NT2/D1 (cell line): Measurements from ENCODE around the gene SURF6.

Experiments
- SUZ12 ChIP-seq: IDR thresholded peaks from 2 replicates; pipeline ENCODE4 v1.6.1; 2011; ENCODE audit not compliant: insufficient read length, insufficient read depth; ENCODE audit errors: extremely low read depth
- YY1 ChIP-seq: IDR thresholded peaks from 2 replicates; pipeline ENCODE4 v1.6.1; 2011; ENCODE audit not compliant: insufficient read length, insufficient read depth
- ZNF274 ChIP-seq: IDR thresholded peaks from 2 replicates; pipeline ENCODE4 v1.6.1; 2011; ENCODE audit warnings: mild to moderate bottlenecking, low read depth, low read length

DNA sequence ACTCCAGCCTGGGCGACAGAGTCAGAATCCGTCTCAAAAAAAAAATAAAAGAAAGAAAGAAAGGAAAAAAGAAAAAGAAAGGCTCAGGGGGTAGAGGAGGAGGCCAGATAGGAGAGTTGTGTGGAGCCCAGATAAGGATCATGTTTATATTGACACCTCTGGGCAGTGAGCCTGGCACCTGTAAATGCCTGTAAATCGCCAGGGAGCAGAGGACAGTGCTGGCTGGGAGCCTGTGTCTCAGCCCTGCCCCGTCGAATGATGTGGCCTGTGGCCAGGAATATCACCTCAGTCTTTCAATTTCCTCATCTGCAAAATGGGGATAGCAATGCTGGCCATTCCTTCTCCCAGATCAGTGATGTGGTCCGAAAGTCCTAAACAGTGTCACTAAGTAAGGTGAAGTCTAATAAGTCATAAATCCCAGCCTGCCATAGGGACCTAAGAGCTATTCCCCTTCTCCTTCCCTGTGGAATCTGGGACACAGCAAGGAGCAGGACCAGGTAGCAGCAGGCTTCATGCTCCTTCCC lies 50.7 kb downstream of the SURF6 start:
- TF ChIP-seq SUZ12, result no peak
- no peak for TF ChIP-seq ZNF274
- no peak for TF ChIP-seq YY1
